ENCODE data around the gene RPP38.

DNA sequence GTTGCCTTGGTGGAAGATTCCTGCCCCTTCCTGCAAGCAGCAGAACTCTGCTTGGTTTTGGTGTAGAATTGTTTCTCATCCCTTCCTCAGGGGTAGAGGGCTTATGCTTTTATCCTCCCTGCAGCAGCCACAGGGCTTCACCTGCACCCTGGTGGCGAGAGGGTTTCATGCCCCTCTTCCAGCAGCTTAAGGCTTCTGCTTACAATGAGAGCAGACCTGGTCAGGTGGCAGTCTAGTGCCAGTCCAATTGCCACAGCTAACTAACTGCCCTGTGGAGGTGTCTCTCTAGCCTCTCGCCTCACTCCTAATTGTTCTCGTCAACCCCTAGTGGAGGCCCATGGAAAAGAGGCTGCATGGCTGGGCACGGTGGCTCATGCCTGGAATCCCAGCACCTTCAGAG lies 27.9 kb upstream of the RPP38 start:
- TF ChIP-seq EZH2 (IDR thresholded peaks at IDR 0.05; ENCODE audit: insufficient read depth, poor library complexity, severe bottlenecking) (no peak), EZH2phosphoT487 (IDR thresholded peaks at IDR 0.05; ENCODE audit: insufficient read depth, low read depth) (no peak)
